Measurements from ENCODE around the gene MSL2. TPM values are rescaled to one million over a fixed set of nuclear protein-coding genes. Genes with fewer than 3 reads are reported as not detected.
A peak's percentile ranks its signal among the peaks of the same experiment; 100 is the strongest.
"Not testable (repeated sequence)": the region's sequence is repeated elsewhere in the genome, so short reads cannot be mapped to it uniquely, and the experiment has no call there.

Gene MSL2
- total RNA-seq, 4 donors from 2014 or later, result 25.4 to 71.1 (median 44.0) TPM

- Histone ChIP-seq H3K4me3 (no peak overlapping the region), H3K27ac (no peak overlapping the region), H3K36me3 (no peaks in the 10 kb centered on the region), H3K27me3 (peaks cover 3% of the 10 kb centered on the region), H3K4me1 (no peaks in the 10 kb centered on the region), H3K9me3 (no peaks in the 10 kb centered on the region)
- TF ChIP-seq CTCF (IDR thresholded peaks at IDR 0.05), result no peak
- TF ChIP-seq EP300 (IDR thresholded peaks at IDR 0.05), result no peak
- no peak for TF ChIP-seq POLR2AphosphoS5 (IDR thresholded peaks at IDR 0.05)
- TF ChIP-seq POLR2A (IDR thresholded peaks at IDR 0.05), result no peak
- no peak for DNase-seq (ENCODE audit: low spot score in 2 of 2)
- WGBS, result 62% methylated on average over 4 of the region's 4 CpGs
Measured at GRCh38 chr3:136207489-136208115, 11.5 kb upstream of the MSL2 start.

GRCh38 chr3:136199219-136199618 is 3.1 kb upstream of the MSL2 start:
- not testable (repeated sequence) for H3K4me3 ChIP-seq; H3K27me3 ChIP-seq; H3K27ac ChIP-seq; H3K36me3 ChIP-seq; H3K9me3 ChIP-seq; DNase-seq (ENCODE audit: low spot score in 2 of 2)
- H3K4me1 ChIP-seq, result peaks cover 14% of the 10 kb centered on the region
- 88% methylated on average over 5 of the region's 5 CpGs for WGBS

- H3K27ac ChIP-seq; DNase-seq (ENCODE audit: low spot score in 2 of 2); H3K9me3 ChIP-seq; H3K4me3 ChIP-seq; H3K36me3 ChIP-seq; H3K27me3 ChIP-seq: not testable (repeated sequence)
- 98% methylated on average over 9 of the region's 10 CpGs for WGBS
- peaks cover 19% of the 10 kb centered on the region for H3K4me1 ChIP-seq
Measured at GRCh38 chr3:136198462-136199078, 2.4 kb upstream of the MSL2 start.

GRCh38 chr3:136197159-136197793 is 1.1 kb upstream of the MSL2 start:
- Histone ChIP-seq H3K4me1 (peaks cover 32% of the 10 kb centered on the region), H3K36me3 (no peaks in the 10 kb centered on the region), H3K27ac (peak overlapping the region; percentile 98), H3K9me3 (no peaks in the 10 kb centered on the region), H3K27me3 (no peaks in the 10 kb centered on the region), H3K4me3 (peak overlapping the region; percentile 71)
- TF ChIP-seq POLR2A (IDR thresholded peaks at IDR 0.05) (no peak), EP300 (IDR thresholded peaks at IDR 0.05) (no peak), CTCF (IDR thresholded peaks at IDR 0.05) (no peak), POLR2AphosphoS5 (IDR thresholded peaks at IDR 0.05) (no peak)
- no peak for DNase-seq (ENCODE audit: low spot score in 2 of 2)
- WGBS, result 19% methylated on average over 14 of the region's 15 CpGs

- no peaks in the 10 kb centered on the region for H3K27me3 ChIP-seq
- peaks cover 39% of the 10 kb centered on the region for H3K4me1 ChIP-seq
- DNase-seq (ENCODE audit: low spot score in 2 of 2), result peak; percentile 98 to 99
- 0% methylated on average over 36 of the region's 64 CpGs for WGBS
- no peak for TF ChIP-seq EP300 (IDR thresholded peaks at IDR 0.05)
- peak; percentile 41 to 61 for TF ChIP-seq POLR2A (IDR thresholded peaks at IDR 0.05)
- no peak for TF ChIP-seq CTCF (IDR thresholded peaks at IDR 0.05)
- TF ChIP-seq POLR2AphosphoS5 (IDR thresholded peaks at IDR 0.05), result peak in 2 of 3 donors; percentile 75 to 95
- H3K27ac ChIP-seq, result peak overlapping the region; percentile 98
- peak overlapping the region; percentile 71 for H3K4me3 ChIP-seq
- no peaks in the 10 kb centered on the region for H3K36me3 ChIP-seq
- no peaks in the 10 kb centered on the region for H3K9me3 ChIP-seq
Measured at GRCh38 chr3:136196401-136197158, 445 bp upstream of the MSL2 start.

All from suprapubic skin (tissue), 4 donors.